SK-N-SH treated with all-trans-retinoic acid at 6 μM for 48 hours (cell line): ENCODE data around the gene TBL1X.

ENCODE experiments used
- ZFP30 ChIP-seq: fragments of 450-650 bp; formaldehyde crosslinking; IDR thresholded peaks from 2 replicates; pipeline ENCODE4 v1.5.0; 2022; ENCODE audit warnings: mild to moderate bottlenecking, moderate library complexity
- TF ChIP-seq, protein P1 (sequence below): fragments of 250-450 bp; sonication (Bioruptor Pico); IDR thresholded peaks from 2 replicates; pipeline ENCODE4 v1.5.1; 2020; ENCODE audit warnings: low read depth, mild to moderate bottlenecking, moderate library complexity

DNA sequence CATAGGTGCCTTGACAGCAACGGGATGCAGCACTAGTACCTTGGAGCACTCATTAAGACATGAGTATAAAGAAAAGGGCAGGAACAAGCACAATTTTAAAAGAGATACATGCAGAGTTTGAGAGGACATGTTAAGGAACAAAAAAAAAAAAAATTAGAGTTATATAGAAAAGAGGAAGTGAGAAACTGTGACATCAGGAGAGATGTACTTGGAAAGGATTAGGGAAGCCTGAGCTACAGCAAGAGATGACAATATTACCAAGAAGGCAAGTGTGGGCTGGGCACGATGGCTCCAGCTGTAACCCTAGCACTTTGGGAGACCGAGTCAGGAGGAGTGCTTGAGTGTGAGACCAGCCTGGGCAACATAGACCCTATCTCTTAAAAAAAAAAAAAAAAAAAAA, 263.4 kb downstream of the TBL1X start:
- no peak for TF ChIP-seq ZFP30 (CRISPR knock-in tag)
- TF ChIP-seq, protein P1, sequence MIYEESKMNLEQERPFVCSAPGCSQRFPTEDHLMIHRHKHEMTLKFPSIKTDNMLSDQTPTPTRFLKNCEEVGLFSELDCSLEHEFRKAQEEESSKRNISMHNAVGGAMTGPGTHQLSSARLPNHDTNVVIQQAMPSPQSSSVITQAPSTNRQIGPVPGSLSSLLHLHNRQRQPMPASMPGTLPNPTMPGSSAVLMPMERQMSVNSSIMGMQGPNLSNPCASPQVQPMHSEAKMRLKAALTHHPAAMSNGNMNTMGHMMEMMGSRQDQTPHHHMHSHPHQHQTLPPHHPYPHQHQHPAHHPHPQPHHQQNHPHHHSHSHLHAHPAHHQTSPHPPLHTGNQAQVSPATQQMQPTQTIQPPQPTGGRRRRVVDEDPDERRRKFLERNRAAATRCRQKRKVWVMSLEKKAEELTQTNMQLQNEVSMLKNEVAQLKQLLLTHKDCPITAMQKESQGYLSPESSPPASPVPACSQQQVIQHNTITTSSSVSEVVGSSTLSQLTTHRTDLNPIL (CRISPR knock-in tag): no peak
